ENCODE results near the gene SLC9A8.
"Not testable (repeated sequence)": the region's sequence is repeated elsewhere in the genome, so short reads cannot be mapped to it uniquely, and the experiment has no call there.

Gene SLC9A8

GRCh38 chr20:49786668-49787370 is 25.8 kb upstream of the SLC9A8 start:
- DNase-seq (ENCODE audit: low read depth in 2 of 2), result no peak

DNA sequence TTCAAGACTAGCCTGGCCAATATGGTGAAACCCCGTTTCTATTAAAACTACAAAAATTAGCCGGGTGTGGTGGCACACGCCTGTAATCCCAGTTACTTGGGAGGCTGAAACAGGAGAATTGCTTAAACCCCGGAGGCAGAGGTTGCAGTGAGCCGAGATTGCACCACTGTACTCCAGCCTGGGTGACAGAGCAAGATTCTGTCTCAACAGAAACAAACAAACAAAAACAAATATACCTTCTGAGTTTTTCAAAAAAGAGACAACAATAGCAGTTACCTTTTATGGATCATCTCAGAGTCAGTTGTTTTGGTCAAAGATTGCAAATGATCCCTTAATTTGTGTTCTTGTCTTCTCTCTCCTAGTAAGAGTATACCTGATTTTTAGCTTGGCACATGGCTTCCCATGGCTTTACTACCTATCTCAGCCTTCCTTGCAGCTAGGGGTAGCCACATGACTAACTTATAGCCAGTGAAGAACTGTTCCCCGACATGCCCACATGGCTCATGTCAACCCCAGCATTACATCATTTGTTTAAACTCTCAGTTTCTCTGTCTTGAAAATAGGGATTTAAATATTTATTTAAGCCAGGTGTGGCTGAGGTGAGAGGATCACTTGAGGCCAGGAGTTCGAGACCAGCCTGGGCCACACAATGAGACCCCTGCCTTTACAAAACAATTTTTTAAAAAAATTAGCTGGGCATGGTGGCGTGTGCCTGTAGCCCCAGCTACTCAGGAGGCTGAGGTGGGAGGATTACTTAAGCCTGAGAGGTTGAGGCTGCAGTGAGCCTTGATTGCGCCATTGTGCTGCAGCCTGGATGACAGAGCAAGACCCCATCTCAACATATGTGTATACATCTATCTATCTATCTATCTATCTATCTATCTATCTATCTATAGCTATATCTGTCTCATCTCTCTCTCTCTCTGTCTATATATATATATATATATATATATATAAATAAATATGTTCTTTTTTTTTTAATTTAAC is 25.0 kb upstream of the SLC9A8 start:
- no peak for DNase-seq (ENCODE audit: low read depth in 2 of 2)

- no peak for DNase-seq (ENCODE audit: low read depth in 2 of 2)
These were observed 22.4 kb upstream of the SLC9A8 start for GRCh38 chr20:49790077-49790798.

DNA sequence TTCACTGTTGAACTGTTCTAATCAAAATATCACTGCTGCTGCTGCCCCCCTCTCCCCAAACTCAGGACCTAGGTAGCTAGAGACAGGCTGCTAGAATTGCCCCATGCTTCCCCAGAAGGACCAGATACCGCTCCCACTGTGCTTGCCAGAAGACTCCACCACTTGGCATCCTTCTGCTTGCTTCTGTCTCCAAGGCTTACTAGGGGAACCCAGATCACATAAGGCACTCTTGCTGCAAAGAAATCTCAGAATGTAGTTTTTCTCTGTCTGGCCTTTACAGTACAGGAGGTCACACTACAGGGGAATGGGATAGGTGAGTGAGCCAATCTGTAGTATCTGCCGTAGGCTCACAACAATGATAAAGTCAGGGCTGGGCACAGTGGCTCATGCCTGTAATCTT is 21.5 kb upstream of the SLC9A8 start:
- no peak for DNase-seq (ENCODE audit: low read depth in 2 of 2)

DNA sequence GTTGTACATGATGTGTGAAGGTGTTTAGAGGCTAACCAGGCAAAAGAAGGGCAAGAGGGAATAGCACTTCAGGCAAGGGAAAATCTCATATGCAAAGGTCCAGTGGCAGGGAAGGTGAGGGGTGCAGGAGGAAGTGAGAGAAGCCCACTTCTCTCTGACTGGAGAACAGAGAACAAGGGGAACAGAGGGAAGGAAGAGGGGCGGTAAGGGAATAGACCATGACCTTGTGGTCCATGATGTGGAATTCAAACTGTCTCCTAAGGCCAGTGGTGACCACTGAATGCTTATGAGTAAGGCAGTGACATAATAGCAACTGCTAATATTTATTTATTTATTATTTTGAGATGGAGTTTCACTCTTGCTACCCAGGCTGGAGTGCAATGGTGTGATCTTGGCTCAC is 20.6 kb upstream of the SLC9A8 start:
- DNase-seq (ENCODE audit: low read depth in 2 of 2), result no peak

DNA sequence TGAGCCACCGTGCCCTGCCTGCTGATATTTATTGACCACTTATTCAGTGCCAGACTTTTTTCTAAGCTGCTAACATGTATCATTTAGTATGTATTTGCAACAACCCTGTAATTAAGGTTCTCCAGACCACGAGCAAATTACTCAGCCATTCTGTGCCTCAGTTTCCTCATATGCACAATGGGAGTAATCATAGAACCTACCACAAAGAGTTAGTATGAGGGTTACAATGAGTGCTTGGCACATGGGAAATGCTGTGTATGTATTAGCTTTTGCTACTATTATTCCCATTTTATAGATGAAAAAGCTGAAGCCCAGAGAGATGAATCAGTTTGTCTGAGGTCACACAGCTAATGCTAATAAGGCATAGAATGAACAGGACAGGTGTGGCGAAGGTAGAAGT is 20.0 kb upstream of the SLC9A8 start:
- DNase-seq (ENCODE audit: low read depth in 2 of 2), result no peak

GRCh38 chr20:49794336-49795134 is 18.1 kb upstream of the SLC9A8 start:
- DNase-seq (ENCODE audit: low read depth in 2 of 2), result no peak

DNA sequence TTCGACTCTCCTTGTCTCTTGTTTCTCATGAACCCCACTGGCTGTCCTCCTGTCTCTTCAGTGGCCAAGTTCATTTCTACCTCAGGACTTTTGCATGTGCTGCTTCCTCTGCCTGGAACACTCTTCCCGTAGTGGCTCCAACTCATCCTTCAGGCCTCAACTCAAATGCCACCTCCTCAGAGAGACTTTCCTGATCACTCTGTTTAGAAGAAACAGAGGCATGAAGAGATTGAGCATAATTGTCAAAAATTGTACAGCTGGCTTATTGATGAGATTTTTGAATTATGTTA is 17.5 kb upstream of the SLC9A8 start:
- DNase-seq (ENCODE audit: low read depth in 2 of 2), result no peak

GRCh38 chr20:49796600-49797343 is 15.9 kb upstream of the SLC9A8 start:
- DNase-seq (ENCODE audit: low read depth in 2 of 2), result no peak

GRCh38 chr20:49797344-49797615 is 15.3 kb upstream of the SLC9A8 start:
- no peak for DNase-seq (ENCODE audit: low read depth in 2 of 2)

- no peak for DNase-seq (ENCODE audit: low read depth in 2 of 2)
These were observed 13.9 kb upstream of the SLC9A8 start for GRCh38 chr20:49798718-49799117.

- no peak for DNase-seq (ENCODE audit: low read depth in 2 of 2)
These were observed 12.9 kb upstream of the SLC9A8 start for GRCh38 chr20:49799698-49800097.

- DNase-seq (ENCODE audit: low read depth in 2 of 2), result no peak
These were observed 9.2 kb upstream of the SLC9A8 start for GRCh38 chr20:49803418-49803817.

- no peak for DNase-seq (ENCODE audit: low read depth in 2 of 2)
These were observed 8.3 kb upstream of the SLC9A8 start for GRCh38 chr20:49804364-49804763.

DNA sequence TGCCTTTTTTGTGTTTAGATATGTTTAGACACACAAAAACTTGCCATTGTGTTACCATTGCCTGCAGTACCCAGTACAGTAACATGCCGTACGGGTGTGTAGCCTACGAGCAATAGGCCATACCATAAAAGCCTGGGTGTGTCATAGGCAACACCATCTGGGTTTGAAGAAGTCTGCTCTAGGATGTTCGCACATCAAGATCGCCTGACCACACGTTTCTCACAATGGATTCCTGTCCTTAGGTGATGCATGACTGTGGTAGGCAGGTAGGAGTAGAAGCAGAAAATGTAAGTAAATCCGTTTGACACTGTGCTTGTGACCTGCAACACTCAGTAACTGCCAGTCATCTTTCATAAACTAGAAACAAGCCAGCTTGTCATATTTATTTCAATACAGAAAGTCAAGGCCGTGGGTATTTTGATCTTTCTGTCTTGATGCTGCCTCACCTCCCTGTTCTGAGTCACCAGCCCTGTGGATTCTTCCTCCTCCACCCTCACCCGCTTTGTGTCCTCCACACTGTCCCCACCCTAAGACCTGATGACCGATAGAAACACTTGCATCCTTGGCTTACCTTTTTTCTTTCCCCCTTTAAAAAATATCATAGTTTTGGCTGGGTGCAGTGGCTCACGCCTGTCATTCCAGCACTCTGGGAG is 7.3 kb upstream of the SLC9A8 start:
- DNase-seq (ENCODE audit: low read depth in 2 of 2), result not testable (repeated sequence)

DNA sequence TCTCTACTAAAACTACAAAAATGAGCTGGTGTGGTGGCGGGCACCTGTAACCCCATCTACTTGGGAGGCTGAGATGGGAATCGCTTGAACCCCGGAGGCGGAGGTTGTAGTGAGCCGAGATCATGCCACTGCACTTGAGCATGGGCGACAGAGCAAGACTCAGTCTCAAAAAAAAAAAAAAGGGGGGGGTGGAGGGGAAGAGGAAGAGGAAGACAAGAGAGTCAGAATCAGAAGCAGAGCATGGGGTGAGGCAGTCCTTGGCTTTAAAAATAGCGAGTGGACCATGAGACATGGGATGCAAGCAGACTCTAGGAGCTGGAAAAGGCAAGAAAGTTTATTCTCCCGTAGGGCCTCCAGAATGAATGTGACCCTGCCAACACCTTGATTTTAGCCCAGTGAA is 3.9 kb upstream of the SLC9A8 start:
- DNase-seq (ENCODE audit: low read depth in 2 of 2), result no peak

DNA sequence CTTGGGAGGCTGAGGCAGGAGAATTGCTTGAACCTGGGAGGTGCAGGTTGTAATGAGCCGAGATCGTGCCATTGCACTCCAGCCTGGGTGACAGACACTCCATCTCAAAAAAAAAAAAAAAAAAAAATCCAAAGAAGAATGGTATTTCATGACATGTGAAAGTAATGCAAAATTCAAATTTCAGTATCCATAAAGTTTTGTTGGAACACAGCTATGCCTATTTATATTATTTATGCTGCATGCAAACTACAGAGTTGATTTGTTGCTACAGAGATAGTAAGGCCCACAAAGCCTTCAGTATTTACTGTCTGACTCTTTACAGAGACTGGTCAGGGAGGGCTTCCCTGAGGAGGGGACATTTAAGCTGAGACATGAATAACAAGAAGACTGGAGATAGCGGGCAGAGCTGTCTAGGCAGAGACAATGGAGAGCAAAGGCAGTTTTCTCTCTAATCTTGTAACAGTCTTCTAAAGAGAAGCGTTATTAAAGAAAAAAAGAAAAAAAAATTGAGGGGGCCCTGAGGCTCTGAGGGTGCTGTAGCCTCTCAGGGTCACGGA is 2.7 kb upstream of the SLC9A8 start:
- DNase-seq (ENCODE audit: low read depth in 2 of 2), result no peak

- no peak for DNase-seq (ENCODE audit: low read depth in 2 of 2)
These were observed 2.0 kb upstream of the SLC9A8 start for GRCh38 chr20:49810491-49811190.

GRCh38 chr20:49811825-49812506 is 662 bp upstream of the SLC9A8 start:
- no peak for DNase-seq (ENCODE audit: low read depth in 2 of 2)

All from stimulated activated CD8-positive, alpha-beta memory T cell treated with anti-CD3 and anti-CD28 coated beads, Interleukin-7, amount 100 ng/mL, for 4 hours (primary cell).